ENCODE results near the gene PALM3. TPM values are rescaled to one million over a fixed set of nuclear protein-coding genes. Genes with fewer than 3 reads are reported as not detected.
A peak's percentile ranks its signal among the peaks of the same experiment; 100 is the strongest.

PALM3 gene
- total RNA-seq, 1 donor from 2014 or later = 5.7 TPM

- peaks cover 6% of the 10 kb centered on the region for H3K9me3 Mint-ChIP-seq
These were observed 26.9 kb upstream of the PALM3 start for GRCh38 chr19:14088634-14089411.

GRCh38 chr19:14086098-14086497 is 24.2 kb upstream of the PALM3 start:
- no peak for DNase-seq (ENCODE audit: low read depth, low spot score)
- H3K4me1 Mint-ChIP-seq = peaks cover 17% of the 10 kb centered on the region
- H3K27me3 Mint-ChIP-seq (ENCODE audit: low read depth) = peaks cover 5% of the 10 kb centered on the region
- TF ChIP-seq CTCF (conservative IDR thresholded peaks at IDR 0.05) = no peak
- peak overlapping the region; percentile 81 for H3K4me3 Mint-ChIP-seq
- H3K36me3 Mint-ChIP-seq (ENCODE audit: low read depth) = peaks cover 7% of the 10 kb centered on the region
- no peak overlapping the region for H3K27ac Mint-ChIP-seq (ENCODE audit: unreplicated experiment)
- H3K9me3 Mint-ChIP-seq = no peaks in the 10 kb centered on the region

More at GRCh38 chr19:14088634-14089411, 26.9 kb upstream of the PALM3 start:
- Mint-ChIP-seq H3K27me3 (ENCODE audit: low read depth) (peaks cover 3% of the 10 kb centered on the region), H3K27ac (ENCODE audit: unreplicated experiment) (no peak overlapping the region), H3K4me1 (peaks cover 14% of the 10 kb centered on the region), H3K36me3 (ENCODE audit: low read depth) (peaks cover 15% of the 10 kb centered on the region), H3K4me3 (peak overlapping the region; percentile 89)
- no peak for TF ChIP-seq CTCF (conservative IDR thresholded peaks at IDR 0.05)
- DNase-seq (ENCODE audit: low read depth, low spot score) = no peak

GRCh38 chr19:14085309-14085995 is 23.6 kb upstream of the PALM3 start, which contains the start of gene C19orf67:
Gene C19orf67, minus strand, starts transcription at chr19:14085783. Its CDS starts 156 bp downstream, at chr19:14085627.
- Mint-ChIP-seq H3K4me1 (peaks cover 22% of the 10 kb centered on the region), H3K27ac (ENCODE audit: unreplicated experiment) (no peak within 1 kb of the TSS), H3K36me3 (ENCODE audit: low read depth) (peaks cover 7% of the 10 kb centered on the region), H3K4me3 (peak within 1 kb of the TSS; percentile 81), H3K27me3 (ENCODE audit: low read depth) (peaks cover 7% of the 10 kb centered on the region), H3K9me3 (no peaks in the 10 kb centered on the region)
- DNase-seq (ENCODE audit: low read depth, low spot score) = no peak
- TF ChIP-seq CTCF (conservative IDR thresholded peaks at IDR 0.05) = no peak

GRCh38 chr19:14082675-14082960 is 20.7 kb upstream of the PALM3 start:
- no peak for DNase-seq (ENCODE audit: low read depth, low spot score)
- Mint-ChIP-seq H3K27ac (ENCODE audit: unreplicated experiment) (no peak overlapping the region), H3K4me3 (peak overlapping the region; percentile 94), H3K9me3 (no peaks in the 10 kb centered on the region), H3K36me3 (ENCODE audit: low read depth) (no peaks in the 10 kb centered on the region), H3K27me3 (ENCODE audit: low read depth) (peaks cover 4% of the 10 kb centered on the region), H3K4me1 (peaks cover 22% of the 10 kb centered on the region)
- no peak for TF ChIP-seq CTCF (conservative IDR thresholded peaks at IDR 0.05)

GRCh38 chr19:14081797-14082674 is 20.2 kb upstream of the PALM3 start:
- Mint-ChIP-seq H3K27me3 (ENCODE audit: low read depth) (peaks cover 4% of the 10 kb centered on the region), H3K27ac (ENCODE audit: unreplicated experiment) (peak overlapping the region; percentile 98), H3K4me1 (peaks cover 22% of the 10 kb centered on the region), H3K36me3 (ENCODE audit: low read depth) (no peaks in the 10 kb centered on the region), H3K4me3 (peak overlapping the region; percentile 94), H3K9me3 (no peaks in the 10 kb centered on the region)
- no peak for DNase-seq (ENCODE audit: low read depth, low spot score)
- no peak for TF ChIP-seq CTCF (conservative IDR thresholded peaks at IDR 0.05)
